HFFc6 (cell line): ENCODE results near the gene PDS5A. TPM values are rescaled to one million over a fixed set of nuclear protein-coding genes. Genes with fewer than 3 reads are reported as not detected.
A peak's percentile ranks its signal among the peaks of the same experiment; 100 is the strongest.
"Not testable (repeated sequence)": the region's sequence is repeated elsewhere in the genome, so short reads cannot be mapped to it uniquely, and the experiment has no call there.

ENCODE experiments used
- DNase-seq: peaks from one replicate; pipeline ENCODE4 v3.0.0-alpha.2; 2018
- H3K27ac Mint-ChIP-seq: 2 replicates; pipeline ENCODE4 v1.8.0; 2020; ENCODE audit warnings: mild to moderate bottlenecking, mixed read lengths
- H3K27me3 Mint-ChIP-seq: 2 replicates; pipeline ENCODE4 v1.8.0; 2021; ENCODE audit warnings: mild to moderate bottlenecking, moderate library complexity, mixed read lengths; ENCODE audit not compliant: insufficient read depth
- H3K36me3 Mint-ChIP-seq: 2 replicates; pipeline ENCODE4 v1.8.0; 2021; ENCODE audit warnings: low read depth, mixed read lengths
- H3K4me1 Mint-ChIP-seq: 2 replicates; pipeline ENCODE4 v1.8.0; 2020; ENCODE audit warnings: low read depth, mixed read lengths
- H3K4me3 Mint-ChIP-seq: 2 replicates; pipeline ENCODE4 v1.8.0; 2020; ENCODE audit warnings: mild to moderate bottlenecking, moderate library complexity, mixed read lengths
- H3K9me3 Mint-ChIP-seq: 2 replicates; pipeline ENCODE4 v1.8.0; 2020; ENCODE audit warnings: mild to moderate bottlenecking, mixed read lengths
- total RNA-seq, 6 experiments: library from RNA; stranded (reverse); fragmentation: NEBNext Ultra II Directional; extraction: Animal tissue kit (Norgen Biotek cat#: 25700); gene quantifications; 2 replicates in 1 of 6; 3 replicates in 5 of 6; pipeline ENCODE4 v1.2.3, GENCODE V29; 2021
- TF ChIP-seq, protein P1 (sequence below): fragments of 200-600 bp; sonication (generic); IDR thresholded peaks from 2 replicates; pipeline ENCODE4 v1.5.0; 2021; ENCODE audit warnings: antibody characterized with exemption, mild to moderate bottlenecking

Gene PDS5A
- total RNA-seq, 6 experiments from 2014 or later = 41.0 to 49.8 (median 46.8) TPM

DNA sequence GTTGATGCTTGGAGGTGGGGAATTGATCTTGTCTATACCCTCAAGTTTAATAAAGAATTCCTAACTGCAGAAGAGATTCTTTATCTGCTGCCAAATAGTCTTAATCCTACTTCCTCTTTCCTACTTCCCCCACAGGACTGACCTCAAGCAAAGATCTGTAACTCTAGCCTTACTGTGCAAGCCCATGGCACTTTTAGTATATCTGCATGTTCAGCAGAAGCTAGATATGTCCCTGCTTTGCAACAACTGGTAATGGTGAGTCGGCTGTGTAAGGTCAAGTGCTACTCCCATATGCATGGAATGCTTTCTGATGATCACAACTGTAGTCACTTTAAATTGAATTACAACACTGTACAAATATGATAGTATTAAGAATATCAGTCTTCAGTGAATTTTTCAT is 26.3 kb upstream of the PDS5A start:
- peak; percentile 28 for DNase-seq
- Mint-ChIP-seq H3K27me3 (no peaks in the 10 kb centered on the region), H3K27ac (no peak overlapping the region), H3K4me3 (no peak overlapping the region), H3K36me3 (no peaks in the 10 kb centered on the region), H3K4me1 (peaks cover 9% of the 10 kb centered on the region), H3K9me3 (no peaks in the 10 kb centered on the region)
- TF ChIP-seq, protein P1, sequence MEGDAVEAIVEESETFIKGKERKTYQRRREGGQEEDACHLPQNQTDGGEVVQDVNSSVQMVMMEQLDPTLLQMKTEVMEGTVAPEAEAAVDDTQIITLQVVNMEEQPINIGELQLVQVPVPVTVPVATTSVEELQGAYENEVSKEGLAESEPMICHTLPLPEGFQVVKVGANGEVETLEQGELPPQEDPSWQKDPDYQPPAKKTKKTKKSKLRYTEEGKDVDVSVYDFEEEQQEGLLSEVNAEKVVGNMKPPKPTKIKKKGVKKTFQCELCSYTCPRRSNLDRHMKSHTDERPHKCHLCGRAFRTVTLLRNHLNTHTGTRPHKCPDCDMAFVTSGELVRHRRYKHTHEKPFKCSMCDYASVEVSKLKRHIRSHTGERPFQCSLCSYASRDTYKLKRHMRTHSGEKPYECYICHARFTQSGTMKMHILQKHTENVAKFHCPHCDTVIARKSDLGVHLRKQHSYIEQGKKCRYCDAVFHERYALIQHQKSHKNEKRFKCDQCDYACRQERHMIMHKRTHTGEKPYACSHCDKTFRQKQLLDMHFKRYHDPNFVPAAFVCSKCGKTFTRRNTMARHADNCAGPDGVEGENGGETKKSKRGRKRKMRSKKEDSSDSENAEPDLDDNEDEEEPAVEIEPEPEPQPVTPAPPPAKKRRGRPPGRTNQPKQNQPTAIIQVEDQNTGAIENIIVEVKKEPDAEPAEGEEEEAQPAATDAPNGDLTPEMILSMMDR = no peak

DNA sequence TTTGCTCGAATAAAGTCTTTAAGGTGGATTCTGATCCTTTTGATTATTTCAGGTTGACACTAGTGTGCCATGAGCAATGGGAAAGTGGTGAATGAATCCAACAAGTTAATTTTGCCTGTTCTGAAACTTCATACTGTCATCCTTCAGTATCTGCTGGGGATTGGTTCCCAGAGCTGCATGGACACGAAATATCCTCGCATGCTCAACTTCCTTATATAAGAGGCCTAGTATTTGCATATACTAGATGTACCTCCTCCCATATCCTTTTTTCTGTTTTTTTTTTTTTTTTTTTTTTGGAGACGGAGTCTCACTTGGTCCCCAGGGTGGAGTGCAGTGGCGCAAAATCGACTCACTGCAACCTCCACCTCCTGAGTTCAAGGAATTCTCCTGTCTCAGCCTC is 23.0 kb upstream of the PDS5A start:
- H3K27ac Mint-ChIP-seq = no peak overlapping the region
- no peak for DNase-seq
- H3K9me3 Mint-ChIP-seq = no peaks in the 10 kb centered on the region
- H3K27me3 Mint-ChIP-seq = no peaks in the 10 kb centered on the region; the same call in 1 of the 2 replicates
- no peaks in the 10 kb centered on the region for H3K36me3 Mint-ChIP-seq
- TF ChIP-seq, protein P1 = no peak
- H3K4me3 Mint-ChIP-seq = no peak overlapping the region
- H3K4me1 Mint-ChIP-seq = peaks cover 9% of the 10 kb centered on the region

DNA sequence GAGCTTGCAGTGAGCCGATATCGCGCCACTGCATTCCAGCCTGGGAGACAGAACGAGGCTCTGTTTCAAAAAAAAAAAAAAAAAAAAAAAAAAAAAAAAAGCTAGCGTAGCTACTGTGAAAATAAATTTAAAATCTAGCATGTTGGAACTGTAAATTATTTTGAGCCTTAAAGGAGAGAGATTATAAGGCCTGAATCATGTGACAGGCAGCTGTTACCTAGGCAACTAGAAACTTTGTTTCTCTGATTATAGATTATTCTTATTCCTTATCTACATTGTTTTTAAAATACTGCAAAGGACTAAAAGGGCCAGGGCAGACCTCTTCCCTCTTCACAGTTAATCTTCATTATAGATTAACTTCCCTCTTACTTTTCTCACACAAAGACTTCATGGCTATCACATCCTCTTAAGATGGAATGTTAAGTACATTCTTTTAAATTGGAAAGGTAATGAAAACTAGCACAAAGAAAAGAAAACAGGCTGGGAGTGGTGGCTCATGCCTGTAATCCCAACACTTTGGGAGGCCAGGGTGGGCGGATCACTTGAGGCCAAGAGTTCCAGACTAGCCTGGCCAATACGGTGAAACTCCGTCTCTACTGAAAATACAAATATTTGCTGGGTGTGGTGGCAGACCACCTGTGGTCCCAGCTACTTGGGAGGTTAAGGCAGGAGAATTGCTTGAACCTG is 21.1 kb upstream of the PDS5A start:
- Mint-ChIP-seq H3K9me3 (no peaks in the 10 kb centered on the region), H3K36me3 (no peaks in the 10 kb centered on the region), H3K27ac (no peak overlapping the region), H3K27me3 (peaks cover 4% of the 10 kb centered on the region), H3K4me1 (peaks cover 4% of the 10 kb centered on the region), H3K4me3 (no peak overlapping the region)
- TF ChIP-seq, protein P1 = no peak
- no peak for DNase-seq

DNA sequence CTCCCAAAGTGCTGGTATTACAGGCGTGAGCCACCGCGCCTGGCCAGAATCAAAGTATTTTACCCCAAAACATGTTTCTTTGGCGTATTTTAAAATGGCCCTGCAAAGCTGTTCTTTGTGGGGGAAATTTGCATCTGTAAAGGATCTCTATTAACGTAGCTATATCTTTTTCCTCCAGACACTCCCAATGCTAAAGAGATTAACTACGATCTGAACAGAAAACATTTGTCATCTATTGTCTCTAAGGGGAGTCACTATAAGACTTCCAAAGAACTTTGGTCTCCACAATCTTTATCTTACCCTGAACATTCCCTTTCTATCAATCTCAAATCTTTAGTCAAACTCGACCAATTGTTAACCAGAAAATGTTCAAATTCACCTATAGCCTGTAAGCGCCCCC is 19.1 kb upstream of the PDS5A start:
- Mint-ChIP-seq H3K27me3 (peaks cover 4% of the 10 kb centered on the region), H3K9me3 (no peaks in the 10 kb centered on the region), H3K36me3 (no peaks in the 10 kb centered on the region), H3K4me1 (no peaks in the 10 kb centered on the region), H3K27ac (no peak overlapping the region), H3K4me3 (no peak overlapping the region)
- TF ChIP-seq, protein P1 = no peak
- DNase-seq = no peak

DNA sequence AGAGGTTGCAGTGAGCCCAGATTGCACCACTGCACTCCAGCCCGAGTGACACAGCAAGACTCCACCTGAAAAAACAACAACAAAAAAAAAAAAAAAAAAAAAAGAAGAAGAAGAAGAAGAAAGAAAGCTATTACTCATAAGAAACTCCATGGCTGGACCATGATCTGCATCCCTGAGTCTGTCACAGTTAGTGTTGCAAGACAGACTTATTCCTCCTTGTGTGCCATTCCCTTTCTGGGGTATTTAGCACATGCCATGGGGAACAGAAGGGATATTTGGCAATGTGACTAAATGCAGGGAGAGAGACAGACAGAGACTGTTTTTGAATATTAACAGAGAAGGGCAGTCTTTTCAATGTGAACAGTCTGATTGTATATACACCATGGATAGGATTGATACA is 16.7 kb upstream of the PDS5A start:
- TF ChIP-seq, protein P1 = no peak
- Mint-ChIP-seq H3K36me3 (no peaks in the 10 kb centered on the region), H3K4me1 (no peaks in the 10 kb centered on the region), H3K9me3 (no peaks in the 10 kb centered on the region), H3K4me3 (no peak overlapping the region), H3K27me3 (peaks cover 4% of the 10 kb centered on the region), H3K27ac (no peak overlapping the region)
- DNase-seq = no peak

DNA sequence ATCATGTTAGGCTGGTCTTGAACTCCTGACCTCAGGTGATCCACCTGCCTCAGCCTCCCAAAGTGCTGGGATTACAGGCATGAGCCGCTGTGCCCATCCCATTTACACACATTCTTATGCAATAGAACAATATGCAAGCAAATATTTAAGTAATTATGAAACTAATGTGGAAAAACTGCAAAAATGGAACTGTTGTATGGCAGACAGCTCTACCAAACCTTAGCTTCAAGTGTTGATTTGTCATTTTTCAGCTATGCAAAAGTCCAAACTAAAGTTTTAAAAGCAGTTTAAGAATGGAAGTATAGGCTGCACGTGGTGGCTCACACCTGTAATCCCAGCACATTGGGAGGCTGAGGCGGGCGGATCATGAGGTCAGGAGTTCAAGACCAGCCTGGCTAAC is 11.7 kb upstream of the PDS5A start:
- not testable (repeated sequence) for H3K36me3 Mint-ChIP-seq, H3K9me3 Mint-ChIP-seq, H3K4me3 Mint-ChIP-seq, H3K27me3 Mint-ChIP-seq, H3K4me1 Mint-ChIP-seq, H3K27ac Mint-ChIP-seq, DNase-seq
